ENCODE results near the gene ATP5MC2. TPM values are rescaled to one million over a fixed set of nuclear protein-coding genes. Genes with fewer than 3 reads are reported as not detected.

The ATP5MC2 gene
- total and polyA plus RNA-seq, 9 of the 15 experiments (the other 6 are each of a cell fraction or from before 2014, with no cell fraction given) = 314 to 1,208 (median 468) TPM

GRCh38 chr12:53627919-53628318, 48.0 kb downstream of the ATP5MC2 start:
- ChIA-PET POLR2A (interaction anchor here (1.0 kb wide), 1 partner anchor 40 kb away, joined by 4 read pairs; no protein-coding TSS in a partner anchor), CTCF (ENCODE audit: low intra/inter-chr PET ratio) (no interaction called here)
- Histone ChIP-seq H4K20me1 (replicated peaks; ENCODE audit: control insufficient read depth, insufficient read depth, low read length) (no peaks in the 10 kb centered on the region), H3K9me1 (ENCODE audit: control insufficient read depth, insufficient read depth, low read length) (no peaks in the 10 kb centered on the region), H3K79me2 (ENCODE audit: control insufficient read depth, insufficient read depth, low read length) (peaks cover 29% of the 10 kb centered on the region), H3K9ac (ENCODE audit: insufficient read depth in 1 of 2, low read depth in 2 of 2, low read length in 2 of 2) (no peak overlapping the region), H3K36me3 (ENCODE audit: control insufficient read depth, insufficient read depth, low read length) (no peaks in the 10 kb centered on the region), H3K27me3 (ENCODE audit: control insufficient read depth in 2 of 2, insufficient read depth in 2 of 2, low read length in 2 of 2) (no peaks in the 10 kb centered on the region), H3K4me1 (replicated peaks in 1 of 2; ENCODE audit: control insufficient read depth in 2 of 2, insufficient read depth in 2 of 2, low read length in 2 of 2) (peaks cover 3 to 8% of the 10 kb centered on the region in 2 experiments; a peak in 2 of 5 replicates), H3K4me2 (ENCODE audit: insufficient read depth, low read length) (no peak overlapping the region), H3K4me3 (no peak overlapping the region), H3K27ac (ENCODE audit: extremely low read depth, low read depth, low read length) (no peak overlapping the region), H2AFZ (ENCODE audit: low read depth, low read length) (peak overlapping the region; percentile 100), H3K9me3 (replicated peaks; ENCODE audit: control insufficient read depth, insufficient read depth, low read depth, low read length) (no peaks in the 10 kb centered on the region)
- no peak for DNase-seq (ENCODE audit: extremely low read depth in 1 of 4, low spot score in 3 of 4)
- no peak for FAIRE-seq
- no TSS peak for BruUV-seq (replicated peaks)
- no peak for ATAC-seq
- TF ChIP-seq FOXK2 (conservative IDR thresholded peaks at IDR 0.05 in 1 of 2, IDR thresholded peaks at IDR 0.05 in 1 of 2; ENCODE audit: low read depth in 2 of 2) (no peak), SREBF2 (CRISPR knock-in tag; IDR thresholded peaks at IDR 0.05) (no peak), PHB (CRISPR knock-in tag; IDR thresholded peaks at IDR 0.05) (no peak), TARDBP (IDR thresholded peaks at IDR 0.05) (no peak), ZKSCAN3 (CRISPR knock-in tag; IDR thresholded peaks at IDR 0.05) (no peak), SLC30A9 (CRISPR knock-in tag; IDR thresholded peaks at IDR 0.05) (no peak), CEBPZ (IDR thresholded peaks at IDR 0.05; ENCODE audit: borderline replicate concordance, low read depth, low read length) (no peak), CREBBP (IDR thresholded peaks at IDR 0.05; ENCODE audit: low read depth, low read length) (no peak), ASH1L (IDR thresholded peaks at IDR 0.05; ENCODE audit: borderline replicate concordance, low read depth, partially characterized antibody) (no peak), ARHGAP35 (IDR thresholded peaks at IDR 0.05; ENCODE audit: partially characterized antibody) (no peak)
- in situ Hi-C loops (cut with MboI) = no loop called here
- intact Hi-C loops (cut with micrococcal nuclease) = loop anchor here (2.0 kb wide), 1 partner anchor 49 kb away; the partner anchor contains the start of gene ATP5MC2
- WGBS (ENCODE audit: insufficient coverage, low coverage, missing lambda C conversion rate) = 90% methylated on average over 11 of the region's 11 CpGs

Measured in K562 (cell line).